Peyer's patch (tissue), 4 donors: Measurements from ENCODE around the gene ZNF165.

Experiments
- POLR2A ChIP-seq, 2 donors: fragments of 450-650 bp; IDR thresholded peaks; one replicate each; pipeline ENCODE4 v1.5.1; 2017; ENCODE audit warnings: antibody characterized with exemption in 2 of 2, mild to moderate bottlenecking in 2 of 2, moderate library complexity in 2 of 2
- TF ChIP-seq, protein P1 (sequence below), 6 experiments: fragments of 450-650 bp in 4 of 6; fragments of 200-600 bp in 2 of 6; sonication (generic) in 1 of 6; IDR thresholded peaks; one replicate each; pipeline ENCODE4 v1.5.1; 2017 to 2019; ENCODE audit warnings: antibody characterized with exemption in 6 of 6, mild to moderate bottlenecking in 3 of 6, moderate library complexity in 1 of 6

- TF ChIP-seq, protein P1, sequence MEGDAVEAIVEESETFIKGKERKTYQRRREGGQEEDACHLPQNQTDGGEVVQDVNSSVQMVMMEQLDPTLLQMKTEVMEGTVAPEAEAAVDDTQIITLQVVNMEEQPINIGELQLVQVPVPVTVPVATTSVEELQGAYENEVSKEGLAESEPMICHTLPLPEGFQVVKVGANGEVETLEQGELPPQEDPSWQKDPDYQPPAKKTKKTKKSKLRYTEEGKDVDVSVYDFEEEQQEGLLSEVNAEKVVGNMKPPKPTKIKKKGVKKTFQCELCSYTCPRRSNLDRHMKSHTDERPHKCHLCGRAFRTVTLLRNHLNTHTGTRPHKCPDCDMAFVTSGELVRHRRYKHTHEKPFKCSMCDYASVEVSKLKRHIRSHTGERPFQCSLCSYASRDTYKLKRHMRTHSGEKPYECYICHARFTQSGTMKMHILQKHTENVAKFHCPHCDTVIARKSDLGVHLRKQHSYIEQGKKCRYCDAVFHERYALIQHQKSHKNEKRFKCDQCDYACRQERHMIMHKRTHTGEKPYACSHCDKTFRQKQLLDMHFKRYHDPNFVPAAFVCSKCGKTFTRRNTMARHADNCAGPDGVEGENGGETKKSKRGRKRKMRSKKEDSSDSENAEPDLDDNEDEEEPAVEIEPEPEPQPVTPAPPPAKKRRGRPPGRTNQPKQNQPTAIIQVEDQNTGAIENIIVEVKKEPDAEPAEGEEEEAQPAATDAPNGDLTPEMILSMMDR (IDR thresholded peaks at IDR 0.05) = no peak
- TF ChIP-seq POLR2A (IDR thresholded peaks at IDR 0.05) = no peak
These were observed 8.7 kb downstream of the ZNF165 start for GRCh38 chr6:28089054-28089453.
